OCI-LY3 (cell line): Measurements from ENCODE around the gene IPCEF1.
A peak's percentile ranks its signal among the peaks of the same experiment; 100 is the strongest.

Source experiments
- H2AFZ ChIP-seq: fragments of 200-600, 300-600 bp; shearing (Covaris generic); 2 replicates; pipeline ENCODE4 v1.6.0; 2014; ENCODE audit warnings: antibody characterized with exemption, low read depth, low read length
- H3K27ac ChIP-seq: fragments of 200-600, 300-600 bp; sonication (generic); 2 replicates; pipeline ENCODE4 v1.5.1; 2014; ENCODE audit warnings: mild to moderate bottlenecking, low read length, moderate library complexity, mixed read lengths
- H3K27me3 ChIP-seq: fragments of 200-600, 300-600 bp; sonication (generic); 2 replicates; pipeline ENCODE4 v1.6.1; 2014; ENCODE audit warnings: low read depth, low read length, mixed read lengths
- H3K36me3 ChIP-seq: fragments of 200-600, 300-600 bp; sonication (generic); replicated peaks from 2 replicates; pipeline ENCODE3; 2014; ENCODE audit warnings: low read depth, low read length, mixed read lengths
- H3K4me1 ChIP-seq: fragments of 300-600, 200-600 bp; sonication (generic); 2 replicates; pipeline ENCODE4 v1.6.1; 2014; ENCODE audit warnings: low read length, mixed read lengths
- H3K4me2 ChIP-seq: fragments of 200-600, 300-600 bp; sonication (generic); 2 replicates; pipeline ENCODE4 v1.6.1; 2014; ENCODE audit warnings: low read length, mixed read lengths
- H3K4me3 ChIP-seq: fragments of 300-600, 200-600 bp; sonication (generic); 2 replicates; pipeline ENCODE4 v1.5.1; 2014; ENCODE audit warnings: antibody characterized with exemption, mild to moderate bottlenecking, low read length, moderate library complexity
- H3K79me2 ChIP-seq: fragments of 300-600, 200-600 bp; shearing (Covaris generic); 2 replicates; pipeline ENCODE4 v1.6.1; 2014; ENCODE audit warnings: mild to moderate bottlenecking, low read length, mixed read lengths
- H3K9ac ChIP-seq: fragments of 300-600, 200-600 bp; shearing (Covaris generic); 2 replicates; pipeline ENCODE4 v1.6.0; 2014; ENCODE audit warnings: mild to moderate bottlenecking, low read length, moderate library complexity
- H3K9me3 ChIP-seq: fragments of 200-600, 300-600 bp; shearing (Covaris generic); 2 replicates; pipeline ENCODE4 v1.6.1; 2014; ENCODE audit warnings: low read length, mixed read lengths; ENCODE audit not compliant: insufficient read depth
- H4K20me1 ChIP-seq: fragments of 200-600, 300-600 bp; sonication (generic); 2 replicates; pipeline ENCODE4 v1.6.1; 2016; ENCODE audit warnings: low read length, mixed read lengths; ENCODE audit not compliant: insufficient read depth
- EZH2phosphoT487 ChIP-seq: fragments of 200-600 bp; shearing (Covaris generic); IDR thresholded peaks from 2 replicates; pipeline ENCODE4 v1.6.1; 2018; ENCODE audit warnings: antibody characterized with exemption, mixed run types, low read depth
- TF ChIP-seq, protein P1 (sequence below): fragments of 200-600, 300-600 bp; sonication (generic); IDR thresholded peaks from 2 replicates; pipeline ENCODE4 v1.5.1; 2014; ENCODE audit warnings: antibody characterized with exemption, low read length, low read depth

Gene IPCEF1

GRCh38 chr6:154319231-154319858, 37.3 kb downstream of the IPCEF1 start:
- no peak overlapping the region for H2AFZ ChIP-seq
- no peak overlapping the region for H3K4me3 ChIP-seq
- 0 out of 2 replicates have a peak, but pooled peaks cover 9% of the 10 kb centered on the region for H3K27me3 ChIP-seq
- no peak overlapping the region for H3K27ac ChIP-seq
- no peaks in the 10 kb centered on the region for H3K9me3 ChIP-seq
- H3K79me2 ChIP-seq = no peaks in the 10 kb centered on the region
- H3K4me2 ChIP-seq = peak overlapping the region; percentile 10; the same call in 1 of the 2 replicates
- H3K9ac ChIP-seq = no peak overlapping the region
- H3K36me3 ChIP-seq = no peaks in the 10 kb centered on the region
- peaks cover 5% of the 10 kb centered on the region for H3K4me1 ChIP-seq
- no peaks in the 10 kb centered on the region for H4K20me1 ChIP-seq
- no peak for TF ChIP-seq EZH2phosphoT487
- TF ChIP-seq, protein P1, sequence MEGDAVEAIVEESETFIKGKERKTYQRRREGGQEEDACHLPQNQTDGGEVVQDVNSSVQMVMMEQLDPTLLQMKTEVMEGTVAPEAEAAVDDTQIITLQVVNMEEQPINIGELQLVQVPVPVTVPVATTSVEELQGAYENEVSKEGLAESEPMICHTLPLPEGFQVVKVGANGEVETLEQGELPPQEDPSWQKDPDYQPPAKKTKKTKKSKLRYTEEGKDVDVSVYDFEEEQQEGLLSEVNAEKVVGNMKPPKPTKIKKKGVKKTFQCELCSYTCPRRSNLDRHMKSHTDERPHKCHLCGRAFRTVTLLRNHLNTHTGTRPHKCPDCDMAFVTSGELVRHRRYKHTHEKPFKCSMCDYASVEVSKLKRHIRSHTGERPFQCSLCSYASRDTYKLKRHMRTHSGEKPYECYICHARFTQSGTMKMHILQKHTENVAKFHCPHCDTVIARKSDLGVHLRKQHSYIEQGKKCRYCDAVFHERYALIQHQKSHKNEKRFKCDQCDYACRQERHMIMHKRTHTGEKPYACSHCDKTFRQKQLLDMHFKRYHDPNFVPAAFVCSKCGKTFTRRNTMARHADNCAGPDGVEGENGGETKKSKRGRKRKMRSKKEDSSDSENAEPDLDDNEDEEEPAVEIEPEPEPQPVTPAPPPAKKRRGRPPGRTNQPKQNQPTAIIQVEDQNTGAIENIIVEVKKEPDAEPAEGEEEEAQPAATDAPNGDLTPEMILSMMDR = no peak

- H3K27me3 ChIP-seq = 0 out of 2 replicates have a peak, but pooled peaks cover 9% of the 10 kb centered on the region
- no peak overlapping the region for H2AFZ ChIP-seq
- no peak overlapping the region for H3K4me2 ChIP-seq
- TF ChIP-seq, protein P1 = no peak
- no peak for TF ChIP-seq EZH2phosphoT487
- no peaks in the 10 kb centered on the region for H4K20me1 ChIP-seq
- H3K79me2 ChIP-seq = no peaks in the 10 kb centered on the region
- no peak overlapping the region for H3K9ac ChIP-seq
- H3K4me3 ChIP-seq = no peak overlapping the region
- H3K27ac ChIP-seq = no peak overlapping the region
- H3K4me1 ChIP-seq = peaks cover 5% of the 10 kb centered on the region
- no peaks in the 10 kb centered on the region for H3K9me3 ChIP-seq
- no peaks in the 10 kb centered on the region for H3K36me3 ChIP-seq
Observed at GRCh38 chr6:154318721-154319120, 37.9 kb downstream of the IPCEF1 start.

DNA sequence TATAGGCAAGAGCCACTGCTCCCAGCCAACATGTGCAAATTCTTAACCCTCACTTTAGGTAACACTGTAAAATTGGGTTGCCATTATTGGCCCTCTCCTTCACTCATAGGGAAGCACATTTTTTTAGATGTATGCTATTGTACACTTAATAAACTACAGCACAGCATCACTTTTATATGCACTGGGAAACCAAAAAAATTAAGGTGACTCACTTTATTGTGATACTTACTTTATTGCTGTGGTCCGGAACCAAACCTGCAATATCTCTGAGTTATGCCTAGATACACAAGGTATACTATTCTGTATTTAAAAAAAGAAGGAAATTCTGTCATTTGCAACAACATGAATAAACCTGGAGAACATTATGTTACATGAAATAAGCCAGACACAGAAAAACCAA, 40.5 kb downstream of the IPCEF1 start:
- Histone ChIP-seq H4K20me1 (no peaks in the 10 kb centered on the region), H3K4me2 (no peak overlapping the region), H3K4me3 (no peak overlapping the region), H3K9ac (no peak overlapping the region), H3K36me3 (no peaks in the 10 kb centered on the region), H3K27me3 (0 out of 2 replicates have a peak, but pooled peaks cover 9% of the 10 kb centered on the region), H3K27ac (no peak overlapping the region), H3K4me1 (peaks cover 5% of the 10 kb centered on the region), H2AFZ (no peak overlapping the region), H3K79me2 (no peaks in the 10 kb centered on the region), H3K9me3 (no peaks in the 10 kb centered on the region)
- no peak for TF ChIP-seq EZH2phosphoT487
- TF ChIP-seq, protein P1 = no peak

DNA sequence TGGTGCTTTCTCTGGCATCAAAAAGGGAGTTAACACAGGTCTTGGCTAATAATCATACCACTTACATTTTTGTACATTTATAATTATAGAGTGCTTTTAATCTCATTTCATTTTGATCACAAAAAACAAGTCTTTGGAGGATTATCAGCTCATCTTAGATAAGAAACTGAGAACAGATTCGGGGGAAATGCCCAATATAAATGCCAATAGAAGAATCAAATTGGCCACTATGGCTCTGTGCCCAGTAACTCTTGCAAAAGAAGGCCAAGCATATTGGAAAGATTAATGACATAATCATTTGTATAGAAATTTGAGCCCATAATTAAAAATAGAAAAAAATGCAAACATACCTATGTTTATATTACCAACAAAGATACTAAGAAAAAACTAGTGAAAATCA, 42.5 kb downstream of the IPCEF1 start:
- Histone ChIP-seq H3K36me3 (no peaks in the 10 kb centered on the region), H3K9ac (no peak overlapping the region), H3K27ac (no peak overlapping the region), H3K27me3 (peaks cover 9% of the 10 kb centered on the region; the same call in 1 of the 2 replicates), H4K20me1 (no peaks in the 10 kb centered on the region), H3K9me3 (no peaks in the 10 kb centered on the region), H3K79me2 (no peaks in the 10 kb centered on the region), H3K4me3 (no peak overlapping the region), H3K4me1 (peaks cover 5% of the 10 kb centered on the region), H3K4me2 (no peak overlapping the region), H2AFZ (no peak overlapping the region)
- TF ChIP-seq, protein P1 = no peak
- no peak for TF ChIP-seq EZH2phosphoT487
